ENCODE results near the gene RNF208.

RNF208 gene

DNA sequence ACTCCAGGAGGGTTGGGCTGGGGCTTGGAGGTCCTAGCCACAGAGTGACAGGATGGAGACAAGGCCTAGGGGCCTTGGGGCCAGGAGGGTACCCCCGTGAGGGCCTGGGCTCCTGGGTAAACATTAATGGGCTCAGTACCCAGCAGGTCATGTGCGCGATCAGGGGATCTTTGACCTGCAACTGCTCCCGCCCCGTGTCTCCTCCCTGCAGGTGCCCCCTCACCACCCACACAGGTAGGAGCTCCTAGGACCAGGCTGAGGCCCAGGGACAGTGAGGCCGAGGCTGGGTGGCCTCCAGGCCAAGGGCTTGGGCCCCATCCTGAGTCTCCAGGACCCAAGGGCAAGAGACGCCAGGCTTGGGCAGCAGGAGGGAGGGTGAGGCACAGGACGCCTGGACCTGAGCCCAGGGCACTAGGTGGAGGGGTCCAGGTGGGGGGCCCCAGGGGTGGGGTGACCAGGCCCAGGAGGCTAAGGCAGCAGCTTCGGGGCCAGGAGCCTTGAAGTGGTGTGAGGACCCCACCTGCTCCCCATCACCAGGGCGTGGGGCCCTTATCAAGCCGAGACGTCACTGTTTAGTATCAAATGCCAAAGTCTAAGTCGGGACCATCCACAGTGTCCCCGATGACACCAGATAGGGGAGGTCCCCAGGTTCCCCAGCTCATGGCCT lies 8.8 kb upstream of the RNF208 start, which contains the start of gene SLC34A3:
SLC34A3 (plus strand) TSS at position 197 of the 667 bp plus-strand sequence. CDS start 802 bp downstream, outside the sequence.
- 89 to 92% methylated on average over 10 to 14 of the region's 14 CpGs for WGBS, 2 experiments (ENCODE audit: insufficient coverage in 2 of 2)
- Histone ChIP-seq H3K4me1 (ENCODE audit: control insufficient read depth, insufficient read depth, low read length, poor library complexity, severe bottlenecking) (peaks cover 4% of the 10 kb centered on the region), H3K4me3 (ENCODE audit: extremely low read depth, insufficient read depth, low read length, poor library complexity, severe bottlenecking) (no peak within 1 kb of the TSS), H3K9me3 (ENCODE audit: control insufficient read depth, low read length) (no peaks in the 10 kb centered on the region), H3K36me3 (ENCODE audit: control insufficient read depth, insufficient read depth, low read length) (no peaks in the 10 kb centered on the region), H3K27ac (ENCODE audit: low read depth, low read length, severe bottlenecking) (no peak within 1 kb of the TSS)

DNA sequence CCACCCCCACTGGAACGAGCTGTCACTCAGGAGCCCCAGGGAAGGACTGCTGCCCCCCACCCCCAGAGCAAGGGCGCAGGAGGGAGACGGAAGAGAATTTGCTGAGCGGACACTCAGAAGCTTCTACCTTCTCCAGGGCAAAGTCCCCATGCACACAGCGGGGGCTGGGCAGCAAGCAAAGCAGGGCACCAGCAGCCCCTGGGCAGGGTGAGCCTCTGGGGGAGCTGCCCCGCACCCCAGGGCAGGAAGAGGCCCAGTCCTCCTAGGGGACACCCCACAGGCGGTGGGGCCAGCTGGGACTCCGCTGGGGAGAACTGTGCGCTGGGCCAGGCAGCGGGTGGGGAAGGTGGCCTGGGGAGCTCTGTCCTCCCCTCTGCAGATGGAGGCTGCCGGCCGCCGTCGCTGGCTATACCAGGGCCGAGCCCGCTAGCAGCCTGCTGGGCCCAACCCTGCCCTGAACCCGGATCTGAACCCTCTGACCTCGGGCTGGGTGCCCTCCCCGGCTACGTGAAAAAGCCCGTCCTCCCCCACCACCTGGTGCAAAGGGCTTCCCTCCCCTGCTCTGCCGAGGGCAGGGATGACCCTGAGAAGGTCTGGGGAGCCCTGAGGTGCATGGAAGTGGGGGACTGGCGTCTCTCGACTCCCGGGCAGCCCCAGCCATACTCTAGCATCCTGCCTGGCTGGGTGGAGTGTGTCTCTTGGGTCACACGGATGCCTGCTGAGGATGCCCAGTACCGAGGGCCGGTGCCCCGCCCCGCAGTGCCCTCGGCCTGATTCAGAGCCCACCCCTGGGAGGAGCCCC lies 8.1 kb upstream of the RNF208 start:
- Histone ChIP-seq H3K4me3 (ENCODE audit: extremely low read depth, insufficient read depth, low read length, poor library complexity, severe bottlenecking) (no peak overlapping the region), H3K4me1 (ENCODE audit: control insufficient read depth, insufficient read depth, low read length, poor library complexity, severe bottlenecking) (peaks cover 4% of the 10 kb centered on the region), H3K27ac (ENCODE audit: low read depth, low read length, severe bottlenecking) (no peak overlapping the region), H3K36me3 (ENCODE audit: control insufficient read depth, insufficient read depth, low read length) (no peaks in the 10 kb centered on the region), H3K9me3 (ENCODE audit: control insufficient read depth, low read length) (no peaks in the 10 kb centered on the region)
- WGBS, 2 experiments (ENCODE audit: insufficient coverage in 2 of 2) = 82 to 87% methylated on average over 13 to 27 of the region's 31 CpGs

DNA sequence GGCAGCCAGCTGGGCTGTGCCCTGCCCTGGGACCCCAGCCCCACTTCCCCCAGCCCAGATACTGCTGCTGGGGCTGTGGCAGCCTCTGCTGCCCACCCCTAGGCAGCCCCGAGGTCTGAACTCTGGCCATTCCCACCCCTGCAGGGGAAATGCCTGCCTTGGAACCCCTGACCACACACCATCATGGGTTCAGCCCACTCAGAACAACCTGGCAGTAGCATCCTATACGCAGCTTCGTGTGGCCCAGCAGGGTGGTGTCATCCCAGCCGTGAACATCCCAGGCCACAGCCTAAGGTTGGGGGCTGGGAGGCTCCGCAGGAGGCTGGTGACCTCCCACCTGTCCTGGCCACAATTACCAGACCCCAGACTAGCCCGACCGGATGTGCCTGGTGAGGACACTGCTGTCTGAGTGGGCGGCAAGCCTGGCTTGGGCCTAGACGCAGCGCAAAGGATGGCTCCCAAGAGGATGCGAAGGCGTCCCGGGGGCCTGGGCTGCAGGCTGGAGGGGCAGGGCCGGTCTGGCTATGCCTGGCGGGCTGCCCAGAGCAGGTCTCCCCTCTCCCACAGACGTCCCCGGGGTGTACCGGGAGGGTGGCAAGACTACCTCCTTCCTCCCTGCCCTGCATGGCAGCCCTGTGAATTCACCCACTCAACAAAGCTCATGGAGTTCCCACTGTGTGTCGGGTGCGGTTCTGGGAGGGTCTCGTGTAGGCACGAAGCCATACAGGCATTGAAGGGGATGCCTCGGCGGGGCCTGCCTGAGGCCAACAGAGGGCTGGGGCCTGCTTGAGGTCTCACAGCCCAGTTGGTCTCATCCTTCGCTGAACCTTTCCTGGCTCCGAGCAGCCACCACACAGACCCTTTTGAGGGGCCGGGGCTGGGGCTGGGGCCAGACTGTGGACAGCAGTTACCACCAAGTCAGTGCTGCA lies 7.2 kb upstream of the RNF208 start:
- H3K4me1 ChIP-seq (ENCODE audit: control insufficient read depth, insufficient read depth, low read length, poor library complexity, severe bottlenecking) = peaks cover 4% of the 10 kb centered on the region
- WGBS, 2 experiments (ENCODE audit: insufficient coverage in 2 of 2) = 92 to 93% methylated on average over 25 of the region's 27 CpGs
- H3K27ac ChIP-seq (ENCODE audit: low read depth, low read length, severe bottlenecking) = no peak overlapping the region

DNA sequence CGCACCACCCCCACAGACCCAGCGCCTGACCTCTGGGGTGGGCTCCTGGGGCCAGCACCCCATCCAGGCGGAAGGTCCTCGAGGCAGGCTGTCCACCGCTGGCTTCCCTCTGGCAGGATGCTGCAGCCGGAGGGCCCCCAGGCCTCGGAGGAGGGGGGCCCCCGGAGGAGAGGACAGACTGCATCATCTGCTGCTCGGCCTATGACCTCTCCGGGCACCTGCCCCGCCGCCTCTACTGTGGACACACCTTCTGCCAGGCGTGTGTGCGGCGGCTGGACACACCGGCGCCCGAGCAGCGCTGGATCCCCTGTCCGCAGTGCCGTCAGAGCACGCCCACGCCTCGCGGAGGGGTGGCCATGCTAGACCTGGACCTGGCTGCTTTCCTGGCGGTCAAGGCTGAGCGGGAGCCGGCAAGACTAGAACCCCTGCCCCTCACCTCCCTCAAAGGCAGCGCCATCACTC lies 6.5 kb upstream of the RNF208 start:
- Histone ChIP-seq H3K4me1 (ENCODE audit: control insufficient read depth, insufficient read depth, low read length, poor library complexity, severe bottlenecking) (peaks cover 7% of the 10 kb centered on the region), H3K27ac (ENCODE audit: low read depth, low read length, severe bottlenecking) (no peak overlapping the region), H3K36me3 (ENCODE audit: control insufficient read depth, insufficient read depth, low read length) (no peaks in the 10 kb centered on the region), H3K4me3 (ENCODE audit: extremely low read depth, insufficient read depth, low read length, poor library complexity, severe bottlenecking) (no peak overlapping the region), H3K9me3 (ENCODE audit: control insufficient read depth, low read length) (no peaks in the 10 kb centered on the region)
- WGBS, 2 experiments (ENCODE audit: insufficient coverage in 2 of 2) = 92 to 93% methylated on average over 24 to 29 of the region's 29 CpGs

More for the DNA sequence above, 7.2 kb upstream of the RNF208 start:
- Histone ChIP-seq H3K4me3 (ENCODE audit: extremely low read depth, insufficient read depth, low read length, poor library complexity, severe bottlenecking) (no peak overlapping the region), H3K9me3 (ENCODE audit: control insufficient read depth, low read length) (no peaks in the 10 kb centered on the region), H3K36me3 (ENCODE audit: control insufficient read depth, insufficient read depth, low read length) (no peaks in the 10 kb centered on the region)

DNA sequence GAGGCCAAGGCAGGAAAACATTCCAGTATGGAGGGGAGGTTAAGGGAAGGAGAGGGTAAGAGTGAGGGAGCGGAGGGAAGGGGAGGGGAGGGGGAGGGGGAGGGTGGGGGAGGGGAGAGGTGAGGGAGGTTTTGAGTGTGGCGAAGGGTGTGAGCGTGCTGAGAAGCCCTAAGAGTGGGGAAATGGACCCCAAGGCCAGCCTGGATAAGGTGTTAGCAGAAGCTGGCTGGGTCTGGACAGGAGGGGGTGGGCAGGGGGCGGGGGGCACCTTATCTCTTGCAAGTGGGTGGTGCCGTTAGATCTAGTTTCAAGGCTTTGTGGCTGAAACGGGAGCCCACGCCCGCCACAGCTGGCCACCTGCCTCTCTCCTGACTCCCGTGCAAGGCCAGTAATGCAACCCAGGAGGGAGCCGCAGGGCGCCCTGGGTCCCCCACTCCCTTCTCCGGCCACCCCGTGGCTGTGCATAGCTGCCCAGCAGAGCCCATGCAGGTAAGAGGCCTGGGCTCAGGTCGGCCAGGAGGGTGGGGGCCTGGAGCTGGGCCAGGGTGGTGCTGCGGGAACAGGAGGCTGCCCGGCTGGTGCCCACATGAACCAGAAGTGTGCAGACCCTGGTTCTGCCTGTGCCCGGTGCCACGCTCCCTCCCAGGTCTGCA lies 5.9 kb upstream of the RNF208 start:
- no peaks in the 10 kb centered on the region for H3K36me3 ChIP-seq (ENCODE audit: control insufficient read depth, insufficient read depth, low read length)
- H3K4me3 ChIP-seq (ENCODE audit: extremely low read depth, insufficient read depth, low read length, poor library complexity, severe bottlenecking) = no peak overlapping the region
- WGBS, 2 experiments (ENCODE audit: insufficient coverage in 2 of 2) = 62 to 67% methylated on average over 10 to 16 of the region's 18 CpGs
- H3K9me3 ChIP-seq (ENCODE audit: control insufficient read depth, low read length) = no peaks in the 10 kb centered on the region
- peaks cover 7% of the 10 kb centered on the region for H3K4me1 ChIP-seq (ENCODE audit: control insufficient read depth, insufficient read depth, low read length, poor library complexity, severe bottlenecking)
- no peak overlapping the region for H3K27ac ChIP-seq (ENCODE audit: low read depth, low read length, severe bottlenecking)

DNA sequence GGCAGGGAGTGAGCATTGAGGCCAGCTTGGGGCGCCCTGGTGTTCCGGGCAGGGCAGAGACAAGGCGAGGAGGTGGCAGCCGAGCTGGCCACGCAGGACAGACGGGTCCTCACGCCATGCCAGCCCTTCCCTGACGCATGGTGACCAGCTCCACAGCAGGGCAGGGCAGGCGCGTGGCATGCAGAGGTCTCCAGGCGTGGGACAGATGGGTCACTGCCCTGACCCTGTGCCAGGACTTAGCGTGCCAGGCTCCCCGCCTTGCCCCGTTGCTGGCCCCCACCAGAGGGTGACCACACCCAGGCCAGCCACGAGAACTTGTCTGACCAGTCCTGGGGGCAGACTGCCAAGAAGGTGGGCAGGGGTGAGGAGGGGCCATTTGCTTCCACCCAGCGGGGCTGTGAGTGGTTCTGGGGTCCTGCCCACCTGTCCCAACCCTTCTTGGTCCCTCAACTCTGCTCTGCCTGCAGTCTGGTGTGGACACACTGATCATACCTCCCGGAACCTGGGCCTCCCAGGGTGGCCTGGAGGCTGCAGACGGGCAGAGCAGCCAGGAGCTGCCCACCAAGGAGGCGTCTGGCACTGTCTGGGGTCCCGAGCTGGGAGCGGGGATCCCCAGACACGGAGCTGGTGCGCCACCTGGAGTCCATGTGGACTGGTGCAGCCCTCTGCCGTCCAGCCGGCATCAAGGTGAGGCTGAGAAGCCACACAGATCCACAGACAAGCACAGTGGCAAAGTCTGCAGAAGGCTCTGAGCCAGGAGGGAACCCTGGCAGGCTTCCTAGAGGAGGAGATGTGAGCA lies 5.2 kb upstream of the RNF208 start, which contains the start of gene RNF224:
RNF224 (plus strand) TSS at position 449 of the 799 bp plus-strand sequence. CDS start 834 bp downstream, outside the sequence.
- Histone ChIP-seq H3K27ac (ENCODE audit: low read depth, low read length, severe bottlenecking) (no peak within 1 kb of the TSS), H3K4me3 (ENCODE audit: extremely low read depth, insufficient read depth, low read length, poor library complexity, severe bottlenecking) (no peak within 1 kb of the TSS), H3K36me3 (ENCODE audit: control insufficient read depth, insufficient read depth, low read length) (no peaks in the 10 kb centered on the region), H3K4me1 (ENCODE audit: control insufficient read depth, insufficient read depth, low read length, poor library complexity, severe bottlenecking) (peaks cover 7% of the 10 kb centered on the region), H3K9me3 (ENCODE audit: control insufficient read depth, low read length) (no peaks in the 10 kb centered on the region)
- 57 to 67% methylated on average over 22 to 24 of the region's 25 CpGs for WGBS, 2 experiments (ENCODE audit: insufficient coverage in 2 of 2)

DNA sequence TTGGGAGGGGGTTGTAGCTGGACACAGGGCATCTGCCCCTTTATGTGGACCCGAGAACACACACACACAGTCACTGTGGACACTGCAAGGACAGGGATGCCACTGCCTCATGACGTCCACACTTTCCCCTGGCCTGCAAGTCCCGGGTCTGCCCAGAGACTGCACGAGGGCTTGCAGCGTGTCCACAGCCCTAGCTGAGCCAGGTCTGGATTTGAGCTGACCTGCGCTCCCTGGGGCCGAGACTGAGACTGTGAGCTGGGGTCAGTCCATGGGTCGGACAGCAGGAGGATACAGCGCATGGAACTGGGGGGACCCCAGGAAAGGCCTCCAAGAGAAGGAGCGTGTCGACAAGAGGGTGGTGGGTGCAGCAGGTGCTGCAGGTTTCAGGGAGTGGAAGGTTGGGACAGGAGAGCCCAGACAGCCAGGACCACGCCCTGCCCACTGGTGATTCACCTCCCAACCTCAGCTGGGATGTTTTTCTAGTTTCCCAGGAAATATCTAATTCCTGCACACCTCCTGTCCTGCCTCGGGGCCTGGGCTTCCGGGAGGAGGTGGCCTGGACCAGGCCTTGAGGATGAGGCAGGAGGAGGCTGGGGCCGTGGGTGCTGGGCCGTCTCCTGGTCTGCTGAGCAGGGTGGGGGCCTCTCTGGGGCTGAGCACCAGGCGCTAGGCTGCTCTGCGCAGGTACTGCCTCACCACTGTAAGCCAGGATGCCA lies 4.5 kb upstream of the RNF208 start:
- Histone ChIP-seq H3K4me1 (ENCODE audit: control insufficient read depth, insufficient read depth, low read length, poor library complexity, severe bottlenecking) (peaks cover 7% of the 10 kb centered on the region), H3K36me3 (ENCODE audit: control insufficient read depth, insufficient read depth, low read length) (no peaks in the 10 kb centered on the region), H3K4me3 (ENCODE audit: extremely low read depth, insufficient read depth, low read length, poor library complexity, severe bottlenecking) (no peak overlapping the region), H3K27ac (ENCODE audit: low read depth, low read length, severe bottlenecking) (no peak overlapping the region), H3K9me3 (ENCODE audit: control insufficient read depth, low read length) (no peaks in the 10 kb centered on the region)
- WGBS, 2 experiments (ENCODE audit: insufficient coverage in 2 of 2) = 90 to 91% methylated on average over 16 to 17 of the region's 18 CpGs

DNA sequence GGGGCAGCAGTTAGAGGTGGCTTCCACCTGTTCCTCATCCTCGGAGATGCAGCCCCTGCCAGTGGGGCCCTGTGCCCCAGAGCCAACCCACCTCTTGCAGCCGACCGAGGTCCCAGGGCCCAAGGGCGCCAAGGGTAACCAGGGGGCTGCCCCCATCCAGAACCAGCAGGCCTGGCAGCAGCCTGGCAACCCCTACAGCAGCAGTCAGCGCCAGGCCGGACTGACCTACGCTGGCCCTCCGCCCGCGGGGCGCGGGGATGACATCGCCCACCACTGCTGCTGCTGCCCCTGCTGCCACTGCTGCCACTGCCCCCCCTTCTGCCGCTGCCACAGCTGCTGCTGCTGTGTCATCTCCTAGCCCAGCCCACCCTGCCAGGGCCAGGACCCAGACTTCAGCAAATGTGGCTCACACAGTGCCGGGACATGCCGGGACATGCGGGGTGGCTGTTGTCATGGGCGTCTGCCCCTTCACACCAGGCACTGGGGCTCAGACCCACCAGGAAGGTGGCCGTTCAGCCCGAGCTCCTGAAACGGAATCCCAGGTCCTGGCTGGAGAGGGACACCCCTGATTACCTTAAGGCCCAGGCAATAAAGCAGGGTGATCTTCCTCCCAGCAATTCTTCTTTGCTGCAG lies 3.8 kb upstream of the RNF208 start:
- WGBS, 2 experiments (ENCODE audit: insufficient coverage in 2 of 2) = 90 to 93% methylated on average over 13 to 21 of the region's 21 CpGs
- H3K4me3 ChIP-seq (ENCODE audit: extremely low read depth, insufficient read depth, low read length, poor library complexity, severe bottlenecking) = no peak overlapping the region
- no peaks in the 10 kb centered on the region for H3K36me3 ChIP-seq (ENCODE audit: control insufficient read depth, insufficient read depth, low read length)
- no peak overlapping the region for H3K27ac ChIP-seq (ENCODE audit: low read depth, low read length, severe bottlenecking)
- no peaks in the 10 kb centered on the region for H3K9me3 ChIP-seq (ENCODE audit: control insufficient read depth, low read length)
- peaks cover 7% of the 10 kb centered on the region for H3K4me1 ChIP-seq (ENCODE audit: control insufficient read depth, insufficient read depth, low read length, poor library complexity, severe bottlenecking)
